ENCODE results near the gene HIVEP3. TPM values are rescaled to one million over a fixed set of nuclear protein-coding genes. Genes with fewer than 3 reads are reported as not detected.

The HIVEP3 gene
- total and polyA plus RNA-seq, 7 donors: 0.70 to 3.4 (median 2.1) TPM

DNA sequence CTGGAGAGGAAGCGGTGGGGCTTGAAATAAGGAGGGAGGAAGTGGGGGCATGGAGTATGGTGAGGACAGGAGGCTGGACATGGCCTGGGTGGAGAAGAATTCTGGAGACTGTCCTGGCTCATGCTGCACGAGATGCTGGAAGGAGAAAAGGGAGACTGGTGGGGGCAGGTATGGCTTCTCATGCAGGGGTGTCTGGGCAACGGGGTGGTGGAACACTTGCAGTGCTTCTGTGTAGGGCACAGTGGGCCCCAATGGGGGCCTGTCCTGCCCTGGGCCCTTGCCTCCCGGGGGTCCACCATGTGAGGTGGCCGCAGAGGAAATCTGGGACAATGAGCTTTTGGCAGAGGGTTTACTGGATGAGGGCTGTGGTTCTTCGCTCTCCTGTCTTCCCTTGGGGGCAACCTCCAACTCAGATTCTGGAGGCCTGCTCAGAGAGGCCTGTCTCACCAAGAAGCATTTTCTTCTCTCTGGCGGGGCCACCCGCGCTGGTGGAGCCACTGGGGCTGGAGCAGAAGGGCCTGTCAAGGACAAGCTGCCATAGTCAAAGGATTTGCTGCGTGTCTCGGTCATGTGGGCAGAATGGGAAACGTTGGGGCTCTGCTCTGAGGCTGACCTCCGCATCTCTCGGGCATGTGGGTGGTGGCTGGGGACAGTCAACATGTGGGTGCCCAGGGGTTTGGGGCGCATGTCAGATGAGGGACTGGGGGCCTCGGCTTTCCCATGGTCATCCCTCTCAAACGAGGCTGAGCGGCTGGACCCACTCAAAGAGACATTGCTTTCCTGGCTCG is 337.3 kb downstream of the HIVEP3 start:
- H3K27ac ChIP-seq: no peak overlapping the region
- TF ChIP-seq, protein P1, sequence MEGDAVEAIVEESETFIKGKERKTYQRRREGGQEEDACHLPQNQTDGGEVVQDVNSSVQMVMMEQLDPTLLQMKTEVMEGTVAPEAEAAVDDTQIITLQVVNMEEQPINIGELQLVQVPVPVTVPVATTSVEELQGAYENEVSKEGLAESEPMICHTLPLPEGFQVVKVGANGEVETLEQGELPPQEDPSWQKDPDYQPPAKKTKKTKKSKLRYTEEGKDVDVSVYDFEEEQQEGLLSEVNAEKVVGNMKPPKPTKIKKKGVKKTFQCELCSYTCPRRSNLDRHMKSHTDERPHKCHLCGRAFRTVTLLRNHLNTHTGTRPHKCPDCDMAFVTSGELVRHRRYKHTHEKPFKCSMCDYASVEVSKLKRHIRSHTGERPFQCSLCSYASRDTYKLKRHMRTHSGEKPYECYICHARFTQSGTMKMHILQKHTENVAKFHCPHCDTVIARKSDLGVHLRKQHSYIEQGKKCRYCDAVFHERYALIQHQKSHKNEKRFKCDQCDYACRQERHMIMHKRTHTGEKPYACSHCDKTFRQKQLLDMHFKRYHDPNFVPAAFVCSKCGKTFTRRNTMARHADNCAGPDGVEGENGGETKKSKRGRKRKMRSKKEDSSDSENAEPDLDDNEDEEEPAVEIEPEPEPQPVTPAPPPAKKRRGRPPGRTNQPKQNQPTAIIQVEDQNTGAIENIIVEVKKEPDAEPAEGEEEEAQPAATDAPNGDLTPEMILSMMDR (IDR thresholded peaks at IDR 0.05): no peak
- no peaks in the 10 kb centered on the region for H3K4me1 ChIP-seq
- ATAC-seq: no peak
- DNase-seq: no peak
- no peaks in the 10 kb centered on the region for H3K27me3 ChIP-seq (ENCODE audit: insufficient read depth in 3 of 3, low read length in 2 of 3)
- H3K4me3 ChIP-seq: no peak overlapping the region
- H3K9me3 ChIP-seq: no peaks in the 10 kb centered on the region
- no peaks in the 10 kb centered on the region for H3K36me3 ChIP-seq (ENCODE audit: insufficient read depth in 1 of 2, low read depth in 1 of 2)
- 95 to 97% (median 97%) methylated on average over 19 of the region's 19 CpGs for WGBS, 3 donors
- intact Hi-C loops (cut with DNase I): no loop called here

DNA sequence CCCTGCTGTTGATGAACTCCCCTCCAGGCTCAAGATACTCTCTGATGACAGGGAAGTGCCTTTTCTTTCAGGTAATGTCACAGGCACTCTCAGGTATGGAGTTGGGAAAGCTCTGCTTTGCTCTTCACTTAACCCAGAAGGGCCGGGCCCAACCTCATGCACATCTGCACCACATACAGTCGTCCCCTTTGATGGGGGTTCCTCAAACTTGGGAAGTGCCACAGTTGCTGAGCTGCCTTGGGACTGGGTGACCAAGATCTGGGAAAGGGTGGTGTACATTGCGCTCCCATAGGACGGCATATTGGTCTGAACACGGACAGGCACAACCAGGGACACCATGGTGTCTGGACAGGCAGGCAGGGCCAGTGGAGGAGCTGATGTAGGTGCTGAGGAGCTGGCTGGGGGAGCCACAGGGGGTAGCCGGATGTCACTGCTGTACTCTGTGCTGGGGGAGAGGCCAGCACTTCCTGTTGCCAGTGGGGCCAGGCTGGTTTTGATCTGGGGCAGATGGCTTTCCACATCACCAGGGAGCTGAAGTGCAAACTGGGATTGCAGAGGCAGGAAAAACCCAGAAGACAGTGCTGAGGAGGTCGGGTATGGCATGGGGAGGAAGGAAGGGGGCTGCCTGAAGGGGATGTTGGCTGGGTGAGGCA is 338.1 kb downstream of the HIVEP3 start:
- Histone ChIP-seq H3K4me3 (no peak overlapping the region), H3K27ac (no peak overlapping the region), H3K4me1 (no peaks in the 10 kb centered on the region), H3K27me3 (ENCODE audit: insufficient read depth in 3 of 3, low read length in 2 of 3) (no peaks in the 10 kb centered on the region), H3K36me3 (ENCODE audit: insufficient read depth in 1 of 2, low read depth in 1 of 2) (no peaks in the 10 kb centered on the region), H3K9me3 (no peaks in the 10 kb centered on the region)
- no peak for DNase-seq
- no peak for ATAC-seq
- whole genome bisulfite sequencing, 3 donors: 92 to 93% (median 93%) methylated on average over 7 of the region's 7 CpGs
- TF ChIP-seq, protein P1 (IDR thresholded peaks at IDR 0.05): no peak
- intact Hi-C loops (cut with DNase I): no loop called here

DNA sequence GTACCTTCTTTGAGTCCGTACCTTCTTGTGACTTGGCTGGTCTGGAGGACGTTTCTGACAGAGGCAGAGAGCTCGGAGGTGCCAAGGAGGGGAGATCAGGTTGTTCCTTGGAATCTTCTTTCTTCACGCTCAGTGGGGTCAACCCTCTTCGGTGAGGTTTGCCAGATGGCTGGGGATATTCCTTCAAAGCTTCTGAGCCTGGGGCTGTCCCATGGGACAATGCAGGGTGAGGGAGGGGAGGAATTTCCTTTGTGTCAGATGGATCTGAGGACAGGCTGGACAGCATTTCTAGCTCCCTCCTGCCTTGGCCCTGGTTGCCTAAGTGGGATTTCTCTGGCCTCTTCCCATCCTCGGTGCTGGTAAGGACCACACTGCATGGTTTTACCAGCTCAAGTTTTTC is 338.7 kb downstream of the HIVEP3 start:
- peak in 1 of 4 donors; percentile 15 for ATAC-seq
- no peaks in the 10 kb centered on the region for H3K36me3 ChIP-seq (ENCODE audit: insufficient read depth in 1 of 2, low read depth in 1 of 2)
- H3K4me1 ChIP-seq: no peaks in the 10 kb centered on the region
- no peaks in the 10 kb centered on the region for H3K27me3 ChIP-seq (ENCODE audit: insufficient read depth in 3 of 3, low read length in 2 of 3)
- intact Hi-C loops (cut with DNase I): no loop called here
- no peak overlapping the region for H3K27ac ChIP-seq
- no peaks in the 10 kb centered on the region for H3K9me3 ChIP-seq
- WGBS, 3 donors: 85 to 88% (median 85%) methylated on average over 6 of the region's 6 CpGs
- TF ChIP-seq, protein P1 (IDR thresholded peaks at IDR 0.05): no peak
- no peak overlapping the region for H3K4me3 ChIP-seq
- DNase-seq: no peak

DNA sequence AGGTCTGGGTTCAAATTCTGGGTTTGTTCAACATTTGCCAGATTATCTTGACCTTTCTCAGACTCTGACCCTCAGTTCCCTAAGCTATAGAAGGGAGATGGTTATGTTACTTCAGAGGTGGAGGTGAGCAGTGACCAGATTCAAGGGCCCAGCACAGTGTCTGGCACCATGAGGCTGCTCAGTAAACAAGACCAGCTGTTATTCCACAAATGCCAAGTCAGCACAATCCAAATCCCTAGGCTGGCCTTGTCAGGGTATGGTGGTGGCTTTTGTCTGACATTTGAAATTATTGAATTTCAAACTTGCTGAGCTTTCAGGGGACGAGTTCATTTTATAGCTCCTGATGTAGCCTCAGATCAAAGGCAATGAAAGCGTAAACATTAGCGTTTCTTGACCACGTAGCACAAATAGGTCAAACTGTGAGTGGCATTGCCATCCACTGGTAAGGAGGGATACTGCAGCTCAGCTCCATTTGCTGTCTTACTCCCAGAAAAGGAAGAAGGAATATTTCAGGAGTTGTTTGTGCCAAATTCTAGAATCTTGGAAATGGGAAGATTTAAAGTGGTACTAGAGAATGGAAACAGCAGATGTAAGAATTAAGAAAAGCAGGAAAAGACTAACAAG is 339.9 kb downstream of the HIVEP3 start:
- peak; percentile 43 to 74 (median 57) for ATAC-seq
- Histone ChIP-seq H3K9me3 (no peaks in the 10 kb centered on the region), H3K27ac (no peak overlapping the region), H3K4me1 (no peaks in the 10 kb centered on the region), H3K4me3 (no peak overlapping the region), H3K36me3 (ENCODE audit: insufficient read depth in 1 of 2, low read depth in 1 of 2) (no peaks in the 10 kb centered on the region), H3K27me3 (ENCODE audit: insufficient read depth in 3 of 3, low read length in 2 of 3) (no peaks in the 10 kb centered on the region)
- 58 to 74% (median 61%) methylated on average over 4 of the region's 4 CpGs for WGBS, 3 donors
- intact Hi-C loops (cut with DNase I): loop anchor here in 1 of 2 donors (5.0 kb wide), 2 partner anchors 62 to 213 kb away; no protein-coding TSS in a partner anchor
- TF ChIP-seq, protein P1 (IDR thresholded peaks at IDR 0.05): peak; percentile 57
- DNase-seq: no peak
